ENCODE measurements around the gene VAPB.

VAPB gene

DNA sequence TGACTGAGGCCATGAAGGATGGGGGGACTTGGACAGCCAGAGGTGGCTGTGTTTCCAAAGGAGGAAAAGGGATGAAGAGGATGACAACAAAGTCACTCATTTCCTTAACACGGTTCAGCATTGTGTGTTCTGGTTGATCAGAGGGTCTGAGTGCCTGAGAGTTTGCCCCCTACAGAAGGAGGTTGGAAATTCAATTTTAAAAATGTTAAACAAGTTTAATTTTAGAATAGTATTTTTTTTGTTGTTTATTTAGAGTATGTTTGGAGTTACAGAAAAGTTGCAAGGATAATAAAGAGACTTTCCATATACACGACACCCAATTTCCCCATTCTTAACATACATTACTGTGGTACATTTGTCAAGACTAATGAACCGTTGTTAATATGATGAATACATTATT lies 10.3 kb upstream of the VAPB start:
- TF ChIP-seq, protein P1, sequence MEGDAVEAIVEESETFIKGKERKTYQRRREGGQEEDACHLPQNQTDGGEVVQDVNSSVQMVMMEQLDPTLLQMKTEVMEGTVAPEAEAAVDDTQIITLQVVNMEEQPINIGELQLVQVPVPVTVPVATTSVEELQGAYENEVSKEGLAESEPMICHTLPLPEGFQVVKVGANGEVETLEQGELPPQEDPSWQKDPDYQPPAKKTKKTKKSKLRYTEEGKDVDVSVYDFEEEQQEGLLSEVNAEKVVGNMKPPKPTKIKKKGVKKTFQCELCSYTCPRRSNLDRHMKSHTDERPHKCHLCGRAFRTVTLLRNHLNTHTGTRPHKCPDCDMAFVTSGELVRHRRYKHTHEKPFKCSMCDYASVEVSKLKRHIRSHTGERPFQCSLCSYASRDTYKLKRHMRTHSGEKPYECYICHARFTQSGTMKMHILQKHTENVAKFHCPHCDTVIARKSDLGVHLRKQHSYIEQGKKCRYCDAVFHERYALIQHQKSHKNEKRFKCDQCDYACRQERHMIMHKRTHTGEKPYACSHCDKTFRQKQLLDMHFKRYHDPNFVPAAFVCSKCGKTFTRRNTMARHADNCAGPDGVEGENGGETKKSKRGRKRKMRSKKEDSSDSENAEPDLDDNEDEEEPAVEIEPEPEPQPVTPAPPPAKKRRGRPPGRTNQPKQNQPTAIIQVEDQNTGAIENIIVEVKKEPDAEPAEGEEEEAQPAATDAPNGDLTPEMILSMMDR (IDR thresholded peaks at IDR 0.05; ENCODE audit: low read depth, low read length): no peak; the same call in 1 of the 2 replicates
- no peak for DNase-seq (ENCODE audit: extremely low read depth, low read depth)

DNA sequence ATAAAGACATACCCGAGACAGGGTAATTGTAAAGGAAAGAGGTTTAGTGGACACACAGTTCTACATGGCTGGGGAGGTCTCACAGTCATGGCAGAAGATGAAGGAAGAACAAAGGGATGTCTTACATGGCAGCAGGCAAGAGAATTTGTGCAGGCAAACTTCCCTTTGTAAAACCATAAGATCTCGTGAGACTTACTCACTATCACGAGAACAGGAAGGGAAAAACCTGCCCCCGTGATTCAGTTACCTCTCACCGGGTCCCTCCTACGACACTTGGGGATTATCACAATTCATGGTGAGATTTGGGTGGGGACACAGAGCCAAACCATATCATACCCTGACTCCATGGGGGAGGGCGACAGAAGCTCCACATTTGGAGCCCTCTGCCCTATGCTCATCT lies 7.4 kb upstream of the VAPB start:
- DNase-seq (ENCODE audit: extremely low read depth, low read depth): no peak
- TF ChIP-seq, protein P1 (IDR thresholded peaks at IDR 0.05; ENCODE audit: low read depth, low read length): no peak

DNA sequence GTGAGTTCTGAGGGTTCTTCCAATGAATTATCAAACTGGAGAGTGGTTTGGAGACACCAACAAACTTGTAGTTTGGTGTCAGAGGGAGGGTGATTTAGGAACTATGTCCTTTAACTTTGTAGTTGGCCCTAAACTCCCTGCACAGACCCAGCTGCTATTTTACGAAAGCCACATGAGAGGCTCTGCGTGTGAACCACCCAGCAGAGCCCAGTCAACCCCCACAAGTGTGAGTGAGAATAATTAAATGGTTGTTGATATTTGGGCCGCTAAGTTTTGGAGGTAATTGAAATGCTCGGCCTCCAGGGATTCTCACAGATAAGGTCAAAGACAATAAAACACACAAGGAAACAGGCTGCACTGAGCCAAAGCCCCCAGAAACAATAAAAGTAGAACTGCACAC lies 6.9 kb upstream of the VAPB start:
- TF ChIP-seq, protein P1 (IDR thresholded peaks at IDR 0.05; ENCODE audit: low read depth, low read length): no peak
- no peak for DNase-seq (ENCODE audit: extremely low read depth, low read depth)

DNA sequence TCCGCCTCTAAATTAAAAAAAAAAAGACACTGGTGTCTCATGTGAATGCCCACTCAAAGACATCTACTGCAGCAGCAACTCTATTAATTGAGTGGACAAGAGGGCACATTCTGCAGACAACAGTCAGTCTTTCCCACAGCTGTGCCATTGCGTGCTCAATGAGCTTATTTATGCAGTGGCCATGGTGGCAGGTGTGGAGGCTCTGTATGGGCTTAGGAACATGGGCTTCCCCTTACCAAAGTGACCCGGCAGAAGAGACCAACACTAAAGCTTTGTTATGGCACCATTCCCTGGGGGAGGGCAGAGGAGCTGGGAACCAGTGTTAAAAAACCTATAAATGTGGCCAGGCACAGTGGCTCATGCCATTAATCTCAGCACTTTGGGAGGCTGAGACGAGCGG lies 4.2 kb upstream of the VAPB start:
- TF ChIP-seq, protein P1 (IDR thresholded peaks at IDR 0.05; ENCODE audit: low read depth, low read length): no peak
- no peak for DNase-seq (ENCODE audit: extremely low read depth, low read depth)

DNA sequence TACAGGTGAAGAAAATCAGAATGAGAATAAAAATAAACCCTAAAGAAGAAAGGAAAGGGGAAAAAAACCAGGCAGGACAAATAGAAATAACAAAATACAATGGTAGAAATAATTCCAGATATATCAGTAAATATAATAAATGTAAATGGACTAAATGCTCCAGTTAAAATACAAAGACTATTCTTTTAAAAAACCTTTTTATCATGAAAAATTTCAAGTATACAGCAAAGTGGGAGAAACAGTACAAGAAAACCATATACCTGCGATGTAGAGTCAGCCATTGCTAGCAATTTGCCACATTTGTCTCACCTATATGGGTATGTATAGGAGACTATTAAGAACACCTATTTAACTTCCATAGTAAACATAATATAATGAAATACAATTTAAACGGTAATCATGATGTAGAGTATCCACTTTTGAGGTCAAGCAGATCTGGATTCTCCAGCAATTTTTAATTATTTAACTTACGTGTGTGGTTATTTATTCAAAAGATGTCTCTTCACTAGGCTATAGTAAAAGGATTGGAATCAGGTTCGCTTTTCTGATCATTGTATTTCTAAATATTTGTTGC lies 914 bp upstream of the VAPB start:
- TF ChIP-seq, protein P1 (IDR thresholded peaks at IDR 0.05; ENCODE audit: low read depth, low read length): no peak
- no peak for DNase-seq (ENCODE audit: extremely low read depth, low read depth)

DNA sequence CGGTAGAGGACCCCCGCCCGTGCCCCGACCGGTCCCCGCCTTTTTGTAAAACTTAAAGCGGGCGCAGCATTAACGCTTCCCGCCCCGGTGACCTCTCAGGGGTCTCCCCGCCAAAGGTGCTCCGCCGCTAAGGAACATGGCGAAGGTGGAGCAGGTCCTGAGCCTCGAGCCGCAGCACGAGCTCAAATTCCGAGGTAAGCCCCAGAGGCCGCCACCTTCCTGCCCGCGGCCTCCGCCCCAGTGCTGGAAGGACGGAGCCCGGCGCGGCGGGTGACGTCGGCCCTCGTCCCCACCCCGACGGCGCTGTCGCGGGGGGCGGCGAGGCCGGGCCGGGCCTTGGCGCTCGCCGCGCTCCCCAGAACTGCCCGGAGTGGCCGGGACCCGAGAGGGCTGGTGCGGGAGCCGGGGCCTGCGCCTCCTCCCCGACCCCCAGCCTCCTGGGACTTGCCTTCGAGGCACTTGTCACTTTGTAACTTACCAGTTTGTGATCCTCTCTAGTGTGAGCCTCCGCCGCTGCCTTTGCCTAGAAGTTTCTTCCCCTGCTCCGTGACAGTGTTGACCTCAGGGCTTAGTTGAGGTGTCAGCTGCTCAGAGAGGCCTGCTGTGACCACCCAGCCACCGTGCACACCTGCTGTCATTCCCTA lies 417 bp downstream of the VAPB start:
- DNase-seq (ENCODE audit: extremely low read depth, low read depth): no peak
- TF ChIP-seq, protein P1 (IDR thresholded peaks at IDR 0.05; ENCODE audit: low read depth, low read length): no peak

DNA sequence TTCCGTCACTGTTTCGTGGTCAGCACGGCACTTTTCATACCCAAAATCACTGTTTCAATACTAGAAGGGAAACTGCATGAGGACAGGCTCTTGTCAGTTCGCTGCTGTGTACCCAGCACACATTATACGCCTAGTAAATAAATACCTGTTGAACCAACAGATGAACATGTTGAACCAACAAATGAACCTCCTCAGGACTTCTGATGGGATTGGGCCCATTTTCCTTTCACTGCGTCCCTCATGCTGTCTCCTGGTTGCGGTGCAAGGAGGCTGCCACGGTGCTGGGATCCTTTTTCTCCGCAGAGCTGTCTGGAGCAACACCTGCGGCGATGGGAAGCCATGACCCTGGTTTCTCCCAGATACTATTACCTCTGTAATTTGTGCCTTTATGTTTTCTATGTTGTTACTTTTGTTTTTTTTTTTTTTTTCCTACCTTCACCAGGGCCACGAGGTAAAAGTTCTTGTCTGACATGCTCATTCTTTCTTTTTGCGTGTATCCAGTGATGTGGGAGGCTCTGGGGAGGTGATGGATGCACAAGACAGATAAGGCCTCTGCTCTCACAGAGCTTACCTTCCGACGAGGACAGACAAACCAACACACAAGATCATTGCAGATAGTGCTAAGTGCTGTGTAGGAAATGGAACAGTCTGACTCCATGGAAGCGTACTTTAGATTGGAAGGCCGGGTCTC lies 1.1 kb downstream of the VAPB start:
- no peak for DNase-seq (ENCODE audit: extremely low read depth, low read depth)

More for the DNA sequence above, 1.1 kb downstream of the VAPB start:
- TF ChIP-seq, protein P1 (IDR thresholded peaks at IDR 0.05; ENCODE audit: low read depth, low read length): no peak

Data from AG09319 (cell line).